ENCODE results near the gene NEIL3. TPM values are rescaled to one million over a fixed set of nuclear protein-coding genes. Genes with fewer than 3 reads are reported as not detected.
A peak's percentile ranks its signal among the peaks of the same experiment; 100 is the strongest.

The NEIL3 gene
- total and polyA plus RNA-seq, 9 of the 15 experiments (the other 6 are each of a cell fraction or from before 2014, with no cell fraction given), result 2.7 to 23.3 (median 12.9) TPM

DNA sequence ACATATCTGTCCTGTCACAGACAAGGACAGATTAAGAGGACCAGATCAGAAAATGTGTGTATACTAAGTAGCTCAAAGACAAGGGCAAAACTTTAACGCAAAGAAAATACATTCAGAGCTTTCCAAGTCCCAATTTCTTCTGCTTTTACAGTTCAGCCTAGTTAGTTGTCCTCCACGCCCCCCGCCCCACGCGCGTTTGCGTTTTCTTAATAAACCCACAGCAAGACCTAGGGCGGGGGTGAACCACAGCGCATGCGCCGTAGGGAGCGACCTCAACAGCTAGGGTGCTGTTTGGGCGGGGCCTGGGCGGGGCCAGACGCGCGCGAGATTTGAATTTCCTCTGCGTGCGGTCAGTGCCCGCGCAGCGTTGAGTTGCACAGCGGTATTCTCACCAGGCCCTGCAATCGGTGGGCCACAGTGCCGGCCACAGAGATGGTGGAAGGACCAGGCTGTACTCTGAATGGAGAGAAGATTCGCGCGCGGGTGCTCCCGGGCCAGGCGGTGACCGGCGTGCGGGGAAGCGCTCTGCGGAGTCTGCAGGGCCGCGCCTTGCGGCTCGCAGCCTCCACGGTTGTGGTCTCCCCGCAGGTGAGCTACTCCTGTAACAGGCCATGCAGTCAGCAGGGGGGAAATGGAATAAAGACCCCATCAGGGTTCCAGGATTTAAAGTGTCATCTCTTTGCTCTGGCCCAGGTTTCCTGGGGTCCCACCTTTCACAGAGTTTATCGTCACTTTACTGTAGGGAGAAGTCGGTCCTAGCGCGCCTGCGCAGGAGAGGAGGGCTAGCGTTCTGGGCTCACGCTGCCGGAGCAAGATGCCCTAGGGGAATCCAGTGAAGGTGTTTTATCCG, at the start of gene NEIL3 (continued):
- TF ChIP-seq, protein P1, sequence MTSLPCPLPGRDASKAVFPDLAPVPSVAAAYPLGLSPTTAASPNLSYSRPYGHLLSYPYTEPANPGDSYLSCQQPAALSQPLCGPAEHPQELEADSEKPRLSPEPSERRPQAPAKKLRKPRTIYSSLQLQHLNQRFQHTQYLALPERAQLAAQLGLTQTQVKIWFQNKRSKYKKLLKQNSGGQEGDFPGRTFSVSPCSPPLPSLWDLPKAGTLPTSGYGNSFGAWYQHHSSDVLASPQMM (CRISPR knock-in tag; IDR thresholded peaks at IDR 0.05), result no peak
- TF ChIP-seq ARID3B (CRISPR knock-in tag; IDR thresholded peaks at IDR 0.05; ENCODE audit: borderline replicate concordance) (no peak), CUX1 (CRISPR knock-in tag; IDR thresholded peaks at IDR 0.05) (no peak), SMARCE1 (IDR thresholded peaks at IDR 0.05) (no peak), ZMIZ1 (IDR thresholded peaks at IDR 0.05; ENCODE audit: low read depth in 2 of 2, low read length in 2 of 2) (0 out of 4 replicates have a peak, but pooled peaks of 1 of the 2 experiments have one; percentile 24), HDGF (IDR thresholded peaks at IDR 0.05) (no peak), SAP30 (IDR thresholded peaks at IDR 0.05; ENCODE audit: borderline replicate concordance, insufficient read depth, low read depth, low read length, poor library complexity, severe bottlenecking) (peak; percentile 100)
- TF ChIP-seq, protein P2, sequence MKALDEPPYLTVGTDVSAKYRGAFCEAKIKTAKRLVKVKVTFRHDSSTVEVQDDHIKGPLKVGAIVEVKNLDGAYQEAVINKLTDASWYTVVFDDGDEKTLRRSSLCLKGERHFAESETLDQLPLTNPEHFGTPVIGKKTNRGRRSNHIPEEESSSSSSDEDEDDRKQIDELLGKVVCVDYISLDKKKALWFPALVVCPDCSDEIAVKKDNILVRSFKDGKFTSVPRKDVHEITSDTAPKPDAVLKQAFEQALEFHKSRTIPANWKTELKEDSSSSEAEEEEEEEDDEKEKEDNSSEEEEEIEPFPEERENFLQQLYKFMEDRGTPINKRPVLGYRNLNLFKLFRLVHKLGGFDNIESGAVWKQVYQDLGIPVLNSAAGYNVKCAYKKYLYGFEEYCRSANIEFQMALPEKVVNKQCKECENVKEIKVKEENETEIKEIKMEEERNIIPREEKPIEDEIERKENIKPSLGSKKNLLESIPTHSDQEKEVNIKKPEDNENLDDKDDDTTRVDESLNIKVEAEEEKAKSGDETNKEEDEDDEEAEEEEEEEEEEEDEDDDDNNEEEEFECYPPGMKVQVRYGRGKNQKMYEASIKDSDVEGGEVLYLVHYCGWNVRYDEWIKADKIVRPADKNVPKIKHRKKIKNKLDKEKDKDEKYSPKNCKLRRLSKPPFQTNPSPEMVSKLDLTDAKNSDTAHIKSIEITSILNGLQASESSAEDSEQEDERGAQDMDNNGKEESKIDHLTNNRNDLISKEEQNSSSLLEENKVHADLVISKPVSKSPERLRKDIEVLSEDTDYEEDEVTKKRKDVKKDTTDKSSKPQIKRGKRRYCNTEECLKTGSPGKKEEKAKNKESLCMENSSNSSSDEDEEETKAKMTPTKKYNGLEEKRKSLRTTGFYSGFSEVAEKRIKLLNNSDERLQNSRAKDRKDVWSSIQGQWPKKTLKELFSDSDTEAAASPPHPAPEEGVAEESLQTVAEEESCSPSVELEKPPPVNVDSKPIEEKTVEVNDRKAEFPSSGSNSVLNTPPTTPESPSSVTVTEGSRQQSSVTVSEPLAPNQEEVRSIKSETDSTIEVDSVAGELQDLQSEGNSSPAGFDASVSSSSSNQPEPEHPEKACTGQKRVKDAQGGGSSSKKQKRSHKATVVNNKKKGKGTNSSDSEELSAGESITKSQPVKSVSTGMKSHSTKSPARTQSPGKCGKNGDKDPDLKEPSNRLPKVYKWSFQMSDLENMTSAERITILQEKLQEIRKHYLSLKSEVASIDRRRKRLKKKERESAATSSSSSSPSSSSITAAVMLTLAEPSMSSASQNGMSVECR (CRISPR knock-in tag; IDR thresholded peaks at IDR 0.05), result peak; percentile 96
